Measurements from ENCODE around the gene RGS3. TPM values are rescaled to one million over a fixed set of nuclear protein-coding genes. Genes with fewer than 3 reads are reported as not detected.

RGS3 gene
- total and polyA plus RNA-seq, 2 donors (not counting 3 experiments of a cell fraction or from before 2014, with no cell fraction given) = 356 to 416 TPM

GRCh38 chr9:113584428-113585084 is 121.0 kb downstream of the RGS3 start:
- CTCF ChIA-PET = interaction anchor here (1.0 to 1.1 kb wide), 2 partner anchors 65 to 70 kb away, joined by 3 read pairs; no protein-coding TSS in a partner anchor
- Histone ChIP-seq H3K9ac (replicated peaks; ENCODE audit: extremely low read depth, insufficient read depth, low read length) (no peak overlapping the region), H3K27ac (ENCODE audit: insufficient read depth, low read depth, low read length) (no peak overlapping the region), H4K20me1 (replicated peaks; ENCODE audit: control insufficient read depth, extremely low read depth, insufficient read depth, low read length) (no peaks in the 10 kb centered on the region), H3K36me3 (ENCODE audit: control insufficient read depth in 2 of 2, extremely low read depth in 1 of 2, insufficient read depth in 2 of 2, low read length in 2 of 2) (peaks cover 5 to 38% of the 10 kb centered on the region in 2 experiments), H3K4me2 (ENCODE audit: insufficient read depth, low read length) (no peak overlapping the region), H3K79me2 (ENCODE audit: control insufficient read depth, insufficient read depth, low read length) (peaks cover 10% of the 10 kb centered on the region), H3K4me3 (replicated peaks in 1 of 3; ENCODE audit: insufficient read depth in 1 of 3, low read depth in 1 of 3, low read length in 3 of 3) (no peak overlapping the region), H3K27me3 (ENCODE audit: control insufficient read depth in 2 of 2, insufficient read depth in 2 of 2, low read length in 2 of 2) (no peaks in the 10 kb centered on the region), H3K9me3 (replicated peaks; ENCODE audit: control insufficient read depth, insufficient read depth, low read length) (no peaks in the 10 kb centered on the region), H3K9me1 (replicated peaks; ENCODE audit: control insufficient read depth, extremely low read depth, insufficient read depth, low read length) (no peaks in the 10 kb centered on the region), H3K4me1 (ENCODE audit: control insufficient read depth, extremely low read depth, insufficient read depth, low read length) (peaks cover 53% of the 10 kb centered on the region), H2AFZ (ENCODE audit: low read depth, low read length) (no peak overlapping the region)
- FAIRE-seq = no peak
- no peak for DNase-seq (ENCODE audit: low read depth, low spot score)
- intact Hi-C loops (cut with micrococcal nuclease) = no loop called here
- dilution Hi-C loops (cut with MboI; ENCODE audit: extremely low pct_ligation_motif_present, low sequenced_read_pairs) = no loop called here
- no TSS peak for BruUV-seq (replicated peaks)
- TF ChIP-seq MAX (IDR thresholded peaks at IDR 0.05; ENCODE audit: insufficient read depth, insufficient read length) = no peak
- no peak for TF ChIP-seq GATA2 (IDR thresholded peaks at IDR 0.05; ENCODE audit: insufficient read depth, insufficient read length, low read depth, low read length)
- TF ChIP-seq EZH2 (IDR thresholded peaks at IDR 0.05; ENCODE audit: borderline replicate concordance, low read depth, low read length, severe bottlenecking) = no peak
- TF ChIP-seq POLR2A (IDR thresholded peaks at IDR 0.05; ENCODE audit: low read depth, low read length) = no peak
- TF ChIP-seq POLR2AphosphoS5 (IDR thresholded peaks at IDR 0.05; ENCODE audit: insufficient read depth, low read depth, low read length) = no peak
- no peak for TF ChIP-seq CTCF (IDR thresholded peaks at IDR 0.05; ENCODE audit: extremely low read depth in 1 of 2, insufficient read depth in 1 of 2, low read depth in 1 of 2, low read length in 2 of 2)
- POLR2A ChIA-PET = no interaction called here
